MCF 10A (cell line): Measurements from ENCODE around the gene NPHS1. TPM values are rescaled to one million over a fixed set of nuclear protein-coding genes. Genes with fewer than 3 reads are reported as not detected.

ENCODE experiments used
- BruUV-seq: library from RNA; stranded (reverse); fragments of 400-500 nt; replicated peaks from 2 replicates; lab custom pipeline; 2021; lab: Mats Ljungman, UMichigan
- CTCF ChIA-PET: fragments of 300-600 bp; sonication (Branson Sonifier 250); formaldehyde crosslinking; extraction: SDS; loops from one replicate; lab custom pipeline; 2021; ENCODE audit warnings: antibody characterized with exemption, inconsistent platforms; lab: Yijun Ruan, JAX
- POLR2A ChIA-PET: fragments of 300-600, 350-650 bp; sonication (Branson Sonifier 250); formaldehyde crosslinking; extraction: SDS; loops from one replicate; lab custom pipeline; 2020; ENCODE audit warnings: antibody characterized with exemption, inconsistent platforms; lab: Yijun Ruan, JAX
- DNase-seq: peaks from one replicate; pipeline ENCODE4 v3.0.0-alpha.2; 2018; ENCODE audit not compliant: unreplicated experiment
- H3K27ac Mint-ChIP-seq: one replicate; pipeline ENCODE4 v1.8.0; 2022; ENCODE audit warnings: mild to moderate bottlenecking, low read depth, mixed read lengths; ENCODE audit not compliant: unreplicated experiment
- H3K27me3 Mint-ChIP-seq: one replicate; pipeline ENCODE4 v1.8.0; 2022; ENCODE audit warnings: mixed read lengths; ENCODE audit not compliant: insufficient read depth, unreplicated experiment
- H3K36me3 Mint-ChIP-seq: one replicate; pipeline ENCODE4 v1.8.0; 2022; ENCODE audit warnings: mild to moderate bottlenecking, moderate library complexity, mixed read lengths; ENCODE audit not compliant: insufficient read depth, unreplicated experiment
- H3K4me1 Mint-ChIP-seq: one replicate; pipeline ENCODE4 v1.8.0; 2022; ENCODE audit warnings: mixed read lengths; ENCODE audit not compliant: insufficient read depth, unreplicated experiment
- H3K4me3 Mint-ChIP-seq: one replicate; pipeline ENCODE4 v1.8.0; 2022; ENCODE audit warnings: mild to moderate bottlenecking, moderate library complexity, mixed read lengths; ENCODE audit not compliant: unreplicated experiment
- H3K9me3 Mint-ChIP-seq: one replicate; pipeline ENCODE4 v1.8.0; 2022; ENCODE audit warnings: mixed read lengths; ENCODE audit not compliant: unreplicated experiment
- intact Hi-C: fragments of 100-400 bp; cut with micrococcal nuclease; formaldehyde crosslinking; loops from 2 replicates; pipeline ENCODE4 v1.14.1; 2022
- total RNA-seq: library from RNA; stranded (reverse); gene quantifications from 2 replicates; pipeline ENCODE4 v1.2.3, GENCODE V29; 2022
- TF ChIP-seq, protein P1 (sequence below): fragments of 200-600 bp; IDR thresholded peaks from one replicate; pipeline ENCODE4 v1.8.0; 2022; ENCODE audit warnings: antibody characterized with exemption, mild to moderate bottlenecking; ENCODE audit not compliant: unreplicated experiment

NPHS1 gene
- total RNA-seq, 1 experiment from 2014 or later, result not detected

GRCh38 chr19:35780058-35780457, 72.2 kb downstream of the NPHS1 start:
- intact Hi-C loops, result no loop called here
- peaks cover 10% of the 10 kb centered on the region for H3K4me1 Mint-ChIP-seq
- CTCF ChIA-PET, result no interaction called here
- TF ChIP-seq, protein P1, sequence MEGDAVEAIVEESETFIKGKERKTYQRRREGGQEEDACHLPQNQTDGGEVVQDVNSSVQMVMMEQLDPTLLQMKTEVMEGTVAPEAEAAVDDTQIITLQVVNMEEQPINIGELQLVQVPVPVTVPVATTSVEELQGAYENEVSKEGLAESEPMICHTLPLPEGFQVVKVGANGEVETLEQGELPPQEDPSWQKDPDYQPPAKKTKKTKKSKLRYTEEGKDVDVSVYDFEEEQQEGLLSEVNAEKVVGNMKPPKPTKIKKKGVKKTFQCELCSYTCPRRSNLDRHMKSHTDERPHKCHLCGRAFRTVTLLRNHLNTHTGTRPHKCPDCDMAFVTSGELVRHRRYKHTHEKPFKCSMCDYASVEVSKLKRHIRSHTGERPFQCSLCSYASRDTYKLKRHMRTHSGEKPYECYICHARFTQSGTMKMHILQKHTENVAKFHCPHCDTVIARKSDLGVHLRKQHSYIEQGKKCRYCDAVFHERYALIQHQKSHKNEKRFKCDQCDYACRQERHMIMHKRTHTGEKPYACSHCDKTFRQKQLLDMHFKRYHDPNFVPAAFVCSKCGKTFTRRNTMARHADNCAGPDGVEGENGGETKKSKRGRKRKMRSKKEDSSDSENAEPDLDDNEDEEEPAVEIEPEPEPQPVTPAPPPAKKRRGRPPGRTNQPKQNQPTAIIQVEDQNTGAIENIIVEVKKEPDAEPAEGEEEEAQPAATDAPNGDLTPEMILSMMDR, result no peak
- H3K4me3 Mint-ChIP-seq, result no peak overlapping the region
- H3K36me3 Mint-ChIP-seq, result no peaks in the 10 kb centered on the region
- no peaks in the 10 kb centered on the region for H3K27me3 Mint-ChIP-seq
- H3K9me3 Mint-ChIP-seq, result no peaks in the 10 kb centered on the region
- DNase-seq, result no peak
- H3K27ac Mint-ChIP-seq, result no peak overlapping the region
- POLR2A ChIA-PET, result no interaction called here
- no TSS peak for BruUV-seq

DNA sequence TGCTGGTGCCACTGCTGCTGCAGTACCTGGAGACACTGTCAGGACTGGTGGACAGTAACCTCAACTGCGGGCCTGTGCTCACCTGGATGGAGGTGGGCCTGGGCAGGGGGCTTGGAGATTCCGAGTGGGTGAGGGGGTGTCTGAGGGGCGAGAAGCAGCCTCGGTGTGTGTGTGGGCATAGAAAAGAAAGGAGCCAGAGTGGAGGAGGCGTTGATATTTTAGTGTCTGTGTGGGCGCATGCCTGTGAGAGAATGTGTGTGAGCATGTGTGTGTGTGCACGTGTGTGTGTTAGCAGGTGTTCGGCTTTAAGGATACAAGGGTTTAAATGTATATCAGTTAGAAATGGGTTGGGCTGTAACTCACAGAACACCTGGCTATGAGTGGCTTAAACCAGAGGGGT, 73.3 kb downstream of the NPHS1 start:
- H3K27me3 Mint-ChIP-seq, result no peaks in the 10 kb centered on the region
- TF ChIP-seq, protein P1, result no peak
- peaks cover 17% of the 10 kb centered on the region for H3K4me1 Mint-ChIP-seq
- no TSS peak for BruUV-seq
- POLR2A ChIA-PET, result no interaction called here
- peaks cover 6% of the 10 kb centered on the region for H3K36me3 Mint-ChIP-seq
- H3K9me3 Mint-ChIP-seq, result no peaks in the 10 kb centered on the region
- intact Hi-C loops, result loop anchor here (10.0 kb wide), 1 partner anchor 156 kb away; the partner anchor contains the start of gene LRFN3
- H3K27ac Mint-ChIP-seq, result no peak overlapping the region
- DNase-seq, result no peak
- H3K4me3 Mint-ChIP-seq, result no peak overlapping the region
- CTCF ChIA-PET, result no interaction called here

- TF ChIP-seq, protein P1, result no peak
- peaks cover 6% of the 10 kb centered on the region for H3K36me3 Mint-ChIP-seq
- no peaks in the 10 kb centered on the region for H3K27me3 Mint-ChIP-seq
- ChIA-PET POLR2A (no interaction called here), CTCF (no interaction called here)
- H3K9me3 Mint-ChIP-seq, result no peaks in the 10 kb centered on the region
- no peak overlapping the region for H3K4me3 Mint-ChIP-seq
- no peak overlapping the region for H3K27ac Mint-ChIP-seq
- intact Hi-C loops, result loop anchor here (10.0 kb wide), 1 partner anchor 157 kb away; the partner anchor contains the start of gene LRFN3
- H3K4me1 Mint-ChIP-seq, result peaks cover 17% of the 10 kb centered on the region
- no peak for DNase-seq
- BruUV-seq, result no TSS peak
Observed at GRCh38 chr19:35777961-35778360, 74.3 kb downstream of the NPHS1 start.

- TF ChIP-seq, protein P1, result no peak
- intact Hi-C loops, result loop anchor here (10.0 kb wide), 1 partner anchor 158 kb away; the partner anchor contains the start of gene LRFN3
- DNase-seq, result no peak
- ChIA-PET CTCF (no interaction called here), POLR2A (no interaction called here)
- H3K27me3 Mint-ChIP-seq, result no peaks in the 10 kb centered on the region
- BruUV-seq, result no TSS peak
- peaks cover 6% of the 10 kb centered on the region for H3K36me3 Mint-ChIP-seq
- no peaks in the 10 kb centered on the region for H3K9me3 Mint-ChIP-seq
- H3K4me3 Mint-ChIP-seq, result no peak overlapping the region
- H3K27ac Mint-ChIP-seq, result no peak overlapping the region
- H3K4me1 Mint-ChIP-seq, result peaks cover 17% of the 10 kb centered on the region
Observed at GRCh38 chr19:35777086-35777841, 75.0 kb downstream of the NPHS1 start.
